Activated CD4-positive, alpha-beta T cell treated with anti-CD3 and anti-CD28 coated beads, Interleukin-2, amount 10 ng/mL, durations not matched to agents 7 days and 5 days (primary cell): ENCODE results near the gene TAF11L8. TPM values are rescaled to one million over a fixed set of nuclear protein-coding genes. Genes with fewer than 3 reads are reported as not detected.

Experiments
- total RNA-seq, 2 experiments: library from RNA; stranded (reverse); gene quantifications; one replicate each; pipeline ENCODE4 v1.2.3, GENCODE V29; 2021

TAF11L8 gene
- total RNA-seq, 2 experiments from 2014 or later: not detected

Other genes starting within 250 kb of the TAF11L8 start
- not detected for gene TAF11L2, start 92.7 kb downstream of the TAF11L8 start, total RNA-seq
- not detected for gene TAF11L3, start 72.6 kb downstream of the TAF11L8 start, total RNA-seq
- not detected for gene TAF11L4, start 69.2 kb downstream of the TAF11L8 start, total RNA-seq
- not detected for gene TAF11L5, start 65.7 kb downstream of the TAF11L8 start, total RNA-seq
- gene TAF11L6, start 62.3 kb downstream of the TAF11L8 start, total RNA-seq: not detected
- not detected for gene TAF11L7, start 5.2 kb downstream of the TAF11L8 start, total RNA-seq
- gene TAF11L9, start 3.4 kb upstream of the TAF11L8 start, total RNA-seq: not detected
- not detected for gene TAF11L10, start 6.9 kb upstream of the TAF11L8 start, total RNA-seq
- not detected for gene TAF11L11, start 13.2 kb upstream of the TAF11L8 start, total RNA-seq
- not detected for gene TAF11L12, start 19.4 kb upstream of the TAF11L8 start, total RNA-seq
- gene TAF11L13, start 41.1 kb upstream of the TAF11L8 start, total RNA-seq: not detected
- gene TAF11L14, start 43.5 kb upstream of the TAF11L8 start, total RNA-seq: not detected